Umbilical cord (tissue), 2 donors: ENCODE data around the gene APBA2. TPM values are rescaled to one million over a fixed set of nuclear protein-coding genes. Genes with fewer than 3 reads are reported as not detected.
A peak's percentile ranks its signal among the peaks of the same experiment; 100 is the strongest.

Experiments
- DNase-seq: peaks from one replicate; pipeline ENCODE4 v3.0.0-alpha.2; 2015; ENCODE audit warnings: low spot score
- total RNA-seq: library from RNA; depleted of rRNA; stranded (reverse); fragments of >200 nt; gene quantifications from one replicate; pipeline ENCODE4 v1.2.3, GENCODE V29; 2014; ENCODE audit warnings: low replicate concordance; ENCODE audit not compliant: insufficient read depth

APBA2 gene
- total RNA-seq, 1 donor from 2014 or later: 5.8 TPM

DNA sequence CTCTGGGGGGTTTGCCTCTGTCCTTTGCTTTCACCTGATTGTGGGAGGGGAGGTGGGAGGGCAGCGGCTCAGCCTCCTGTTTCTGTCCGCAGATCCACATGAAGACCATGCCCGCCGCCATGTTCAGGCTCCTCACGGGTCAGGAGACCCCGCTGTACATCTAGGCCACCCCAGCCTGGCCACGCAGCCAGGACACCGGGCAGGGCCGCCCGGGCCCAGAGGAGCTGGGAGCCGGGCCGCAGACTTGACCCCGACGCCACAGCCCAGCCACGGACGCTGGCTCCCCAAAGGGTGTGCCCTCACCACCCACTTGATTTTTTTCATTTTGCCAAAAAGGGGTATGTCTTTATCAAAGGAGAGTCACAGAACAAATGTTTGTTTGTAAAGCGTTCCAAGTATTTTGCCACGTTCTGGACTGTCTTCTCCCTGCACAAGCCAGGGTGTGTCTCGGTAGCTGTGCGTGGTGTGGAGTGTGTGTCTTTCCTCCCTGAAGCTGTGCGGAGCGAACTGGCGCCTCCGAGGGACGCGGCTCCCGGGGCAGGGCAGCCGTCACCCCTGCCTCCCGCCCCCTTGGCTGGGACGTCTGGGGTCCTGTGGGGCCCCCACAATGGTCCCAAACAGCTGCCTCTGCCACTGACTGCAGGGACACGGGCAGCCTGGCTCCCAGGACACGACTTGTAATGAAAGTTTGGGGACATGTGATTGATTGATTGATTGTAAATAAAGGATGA is 231.4 kb downstream of the APBA2 start:
- no peak for DNase-seq

DNA sequence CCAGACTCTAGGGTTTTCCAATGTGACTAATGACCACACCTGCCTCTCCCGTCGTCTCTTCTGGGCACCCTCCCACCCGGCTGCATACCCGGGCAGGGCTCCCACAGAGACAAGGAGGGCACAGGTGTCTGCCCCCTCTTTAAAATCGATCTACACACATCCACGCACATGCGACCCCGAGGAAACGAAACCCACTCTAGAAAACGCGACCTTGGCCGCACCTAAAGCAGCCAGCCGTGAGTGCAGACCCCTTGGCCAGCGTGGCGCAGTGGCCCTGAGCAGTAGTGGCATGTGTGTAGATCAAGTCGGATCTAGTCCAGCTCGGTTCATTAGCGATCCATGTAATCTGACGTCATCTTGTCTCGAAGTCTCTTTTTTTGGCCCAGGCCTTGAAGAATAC is 232.0 kb downstream of the APBA2 start:
- no peak for DNase-seq

DNA sequence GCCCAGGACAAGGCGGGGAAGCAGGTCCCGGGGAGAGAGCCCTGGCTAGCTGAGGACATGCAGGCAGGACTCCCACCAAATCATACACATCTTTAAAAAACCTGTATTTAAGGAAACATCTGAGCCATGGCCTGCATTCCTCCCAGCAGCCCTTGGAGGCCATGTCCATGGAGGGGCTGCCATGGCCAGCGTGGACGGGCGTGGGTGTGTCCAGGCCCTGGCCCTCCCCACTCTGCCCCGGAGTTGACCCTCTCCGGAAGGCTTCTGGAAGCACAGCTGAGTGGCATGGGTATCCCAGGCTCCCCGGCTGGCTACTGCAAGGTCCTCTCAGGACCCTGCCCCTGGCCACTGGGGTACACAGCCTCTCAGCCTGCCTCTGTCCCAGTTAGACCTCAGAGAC is 234.1 kb downstream of the APBA2 start:
- DNase-seq: no peak

DNA sequence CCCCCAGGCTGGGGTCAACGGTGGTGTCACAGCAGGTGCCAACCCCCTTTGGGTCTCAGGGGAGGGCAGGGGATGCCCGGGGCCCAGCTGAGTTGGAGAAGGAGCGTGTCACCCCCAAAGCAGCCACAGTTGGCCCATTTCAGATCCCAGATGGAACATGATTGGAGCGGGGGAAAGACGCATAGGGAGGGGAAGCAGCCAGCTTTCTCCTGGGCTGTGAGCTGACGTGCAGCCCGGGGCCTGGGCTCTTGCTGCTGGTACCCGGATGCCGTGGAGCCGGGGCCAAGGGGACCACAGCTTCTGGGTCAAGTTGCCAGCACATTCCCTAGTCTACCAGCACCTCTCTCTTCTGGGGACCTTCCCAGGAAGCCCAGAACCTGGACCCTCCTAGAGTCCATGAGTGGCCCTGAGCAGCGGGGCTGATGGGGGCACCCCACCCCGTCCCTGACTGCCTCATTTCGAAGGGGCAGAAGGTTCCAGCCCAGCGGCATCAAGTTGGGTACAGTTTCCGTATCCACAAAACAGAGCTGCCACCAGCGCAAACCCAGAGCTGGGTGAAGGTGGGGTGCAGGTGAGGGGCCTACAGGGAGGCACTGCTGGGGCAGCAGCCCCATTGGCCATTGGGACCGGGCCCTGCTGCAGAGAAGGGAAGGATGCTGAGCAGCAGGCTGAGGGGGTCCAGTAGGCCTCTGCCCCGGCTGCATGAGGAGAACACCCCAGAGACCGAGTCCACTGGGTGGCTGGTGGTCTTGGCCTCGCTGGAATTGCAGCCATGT is 235.0 kb downstream of the APBA2 start:
- DNase-seq: no peak

DNA sequence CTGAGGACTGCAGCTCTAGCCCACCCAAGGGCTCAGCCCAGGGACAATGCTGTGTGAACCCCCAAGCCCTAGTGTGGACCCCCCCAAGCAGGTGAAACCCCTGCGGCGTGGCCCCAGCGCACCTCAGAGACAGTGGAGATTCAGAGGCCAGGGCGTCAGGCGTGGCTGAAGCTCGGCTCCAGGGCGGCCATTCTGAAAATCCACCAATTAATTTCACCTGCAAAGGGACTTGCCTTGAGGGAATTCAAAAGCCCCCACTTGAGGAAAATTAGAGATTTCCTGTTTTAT is 235.5 kb downstream of the APBA2 start:
- no peak for DNase-seq

DNA sequence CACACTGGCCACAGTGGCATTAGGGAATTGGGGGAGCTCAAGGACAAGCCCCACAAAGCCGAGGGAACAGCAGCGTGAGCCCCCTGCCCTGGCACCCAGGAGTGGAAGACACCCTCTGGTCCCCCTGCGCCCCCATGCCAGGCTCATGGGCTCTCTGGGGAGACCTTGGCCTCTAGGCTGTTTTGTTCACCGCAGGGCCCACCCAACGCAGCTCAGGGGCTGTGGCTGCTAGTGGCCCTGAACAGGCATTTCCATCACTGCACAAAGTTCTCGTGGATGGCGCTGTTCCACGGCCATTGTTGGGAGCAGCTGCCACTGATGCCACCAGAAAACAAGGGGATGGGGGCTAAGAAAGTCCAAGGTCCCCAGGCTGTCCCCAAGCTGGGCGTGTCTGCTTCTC is 236.1 kb downstream of the APBA2 start:
- no peak for DNase-seq

DNA sequence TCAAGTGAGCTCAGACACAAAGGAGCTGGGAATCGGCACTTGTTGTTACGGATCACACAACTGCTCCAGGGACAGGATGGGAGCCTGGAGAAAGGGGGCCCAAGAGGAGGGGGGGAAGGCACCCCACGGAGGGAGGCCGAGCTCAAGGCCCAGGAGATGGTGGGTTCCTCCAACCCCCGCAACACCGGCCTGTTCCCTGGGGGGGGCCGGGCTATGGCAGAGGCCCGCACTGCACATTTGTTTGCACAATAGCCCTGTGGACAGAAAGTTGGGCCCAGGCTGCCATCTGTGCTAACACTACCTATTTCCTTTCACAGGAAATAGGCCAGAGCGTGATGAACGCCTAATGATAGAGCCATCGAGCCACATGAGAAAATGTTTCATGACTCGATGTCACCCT is 236.7 kb downstream of the APBA2 start:
- no peak for DNase-seq

DNA sequence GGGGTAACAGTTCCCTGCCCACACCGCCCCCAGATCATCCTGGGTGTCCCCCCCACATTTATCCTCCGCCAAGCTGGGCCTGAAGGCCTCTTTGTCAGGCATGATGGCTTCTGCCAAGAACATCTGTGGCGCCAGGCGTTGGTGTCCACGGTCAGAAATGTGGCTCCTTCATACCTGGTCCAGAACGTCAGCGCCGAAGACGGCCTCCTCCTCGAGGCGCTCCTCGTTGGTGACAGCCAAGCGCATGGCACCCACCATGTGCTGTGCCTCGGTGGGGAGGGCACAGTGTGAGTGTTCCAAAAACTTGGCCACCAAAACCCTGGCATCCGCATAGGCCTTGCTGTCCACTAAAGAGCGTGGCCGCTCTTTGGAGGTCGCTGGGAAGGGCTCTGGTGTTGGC is 237.4 kb downstream of the APBA2 start:
- no peak for DNase-seq

DNA sequence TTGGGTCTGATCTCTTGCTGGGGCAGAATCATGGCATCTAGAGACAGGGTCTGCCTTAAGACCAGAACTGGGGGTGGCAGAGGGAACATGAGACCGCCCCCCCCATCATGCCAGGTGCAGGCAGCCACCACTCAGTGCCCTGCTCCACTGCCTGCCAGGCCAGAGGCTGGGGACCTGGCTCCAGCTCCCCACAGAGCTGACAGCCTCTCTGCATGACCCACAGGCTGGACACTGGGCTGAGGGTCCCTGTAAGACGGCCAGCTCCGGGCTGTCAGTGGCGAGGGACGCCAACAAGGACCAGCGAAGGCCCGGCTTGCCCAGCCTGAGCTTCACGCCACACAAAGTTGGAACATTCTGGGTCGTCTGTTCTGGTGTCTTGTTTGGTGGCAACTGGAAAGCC is 238.2 kb downstream of the APBA2 start:
- DNase-seq: no peak

DNA sequence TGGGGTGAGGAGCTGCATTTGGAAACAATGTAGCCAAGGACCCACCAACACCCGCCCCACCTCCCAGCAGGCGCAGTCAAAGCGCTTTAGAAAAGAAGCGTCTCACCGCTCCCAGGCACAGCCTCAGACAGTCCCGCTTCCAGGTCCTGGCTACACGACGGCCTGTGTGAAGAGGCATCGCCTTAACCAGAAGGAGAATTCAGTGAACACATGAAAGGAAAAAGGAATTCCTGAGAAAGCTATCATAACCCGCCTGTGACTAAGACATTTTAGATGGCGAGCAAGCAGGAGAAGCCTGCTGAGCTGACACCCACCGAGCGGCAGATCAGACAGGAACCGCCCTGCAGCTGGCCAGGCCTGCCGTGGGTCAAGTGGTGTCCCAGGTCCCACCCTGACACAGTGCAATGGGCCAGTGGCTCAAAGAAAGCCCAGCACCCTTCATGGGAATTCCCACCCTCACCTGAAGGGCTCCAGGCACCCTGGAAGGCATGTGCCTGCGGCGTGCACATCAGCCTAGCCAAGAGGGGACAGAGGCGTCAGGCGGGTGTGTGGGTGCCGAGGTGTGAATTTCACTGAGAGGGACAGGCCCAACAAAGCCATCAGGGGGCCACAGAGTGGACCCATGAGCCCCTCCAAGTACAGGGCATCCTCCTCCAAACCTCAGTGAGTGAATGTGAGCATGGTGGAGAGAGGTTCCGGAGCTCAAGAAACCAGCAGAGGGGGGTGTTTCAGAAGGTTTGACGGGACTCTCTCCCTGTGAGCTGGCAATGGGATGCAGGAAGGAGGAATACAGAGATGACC is 239.0 kb downstream of the APBA2 start:
- peak; percentile 23 for DNase-seq

DNA sequence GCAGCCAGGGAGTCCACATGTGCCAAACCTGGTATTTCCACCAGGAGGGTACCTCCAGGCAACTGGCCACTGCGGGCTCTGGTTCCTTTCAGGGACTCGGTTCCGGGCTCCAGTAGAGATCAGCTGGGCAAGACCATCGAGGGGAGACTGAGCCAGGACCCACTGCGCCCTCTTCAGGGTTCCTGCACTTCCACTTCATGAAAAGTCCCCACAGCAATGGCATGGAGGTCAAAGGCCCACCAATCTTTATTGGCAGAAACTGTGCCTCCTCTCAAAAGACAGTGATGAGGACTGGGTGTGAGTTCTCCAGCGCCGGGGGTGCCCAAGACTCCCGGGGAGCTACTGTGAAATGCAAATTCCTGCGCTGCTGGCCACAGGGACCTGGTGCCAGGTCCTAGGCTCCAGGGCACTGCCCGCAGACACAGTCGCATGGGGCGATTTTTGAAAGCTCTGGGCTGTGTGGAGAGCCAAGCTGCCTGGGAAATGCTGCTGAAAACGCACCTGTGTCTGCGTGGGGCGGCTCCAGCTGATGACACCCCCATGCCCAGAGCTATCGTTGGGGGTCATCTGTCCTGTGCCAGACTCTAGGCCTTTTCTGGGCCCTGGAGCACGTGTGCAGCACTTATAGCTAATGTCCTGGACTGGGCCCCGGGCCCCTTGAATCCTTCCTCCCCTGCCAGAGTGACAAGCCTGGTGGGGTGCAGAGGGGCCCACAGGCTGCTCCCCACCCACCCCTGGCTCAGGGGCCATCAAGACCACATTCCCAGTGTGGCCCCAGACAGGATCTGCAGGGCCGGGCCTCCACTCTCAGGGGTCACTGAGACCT is 239.8 kb downstream of the APBA2 start:
- DNase-seq: no peak

DNA sequence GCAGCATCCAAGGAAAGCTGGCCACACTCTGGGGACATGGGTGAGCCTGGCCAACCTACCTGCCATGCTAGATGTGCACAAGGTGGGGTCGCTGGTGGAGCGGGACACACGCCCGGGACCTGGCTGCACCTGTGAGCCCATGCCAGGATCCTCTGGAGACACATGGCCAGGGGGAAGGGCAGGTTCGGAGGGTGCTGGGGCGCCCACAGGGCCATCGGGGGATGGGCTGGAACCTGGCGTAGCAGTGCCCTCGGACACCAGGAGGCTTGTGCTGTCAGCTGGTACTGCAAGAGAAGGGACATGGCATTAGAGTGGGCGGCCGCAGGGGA is 240.4 kb downstream of the APBA2 start:
- DNase-seq: no peak

DNA sequence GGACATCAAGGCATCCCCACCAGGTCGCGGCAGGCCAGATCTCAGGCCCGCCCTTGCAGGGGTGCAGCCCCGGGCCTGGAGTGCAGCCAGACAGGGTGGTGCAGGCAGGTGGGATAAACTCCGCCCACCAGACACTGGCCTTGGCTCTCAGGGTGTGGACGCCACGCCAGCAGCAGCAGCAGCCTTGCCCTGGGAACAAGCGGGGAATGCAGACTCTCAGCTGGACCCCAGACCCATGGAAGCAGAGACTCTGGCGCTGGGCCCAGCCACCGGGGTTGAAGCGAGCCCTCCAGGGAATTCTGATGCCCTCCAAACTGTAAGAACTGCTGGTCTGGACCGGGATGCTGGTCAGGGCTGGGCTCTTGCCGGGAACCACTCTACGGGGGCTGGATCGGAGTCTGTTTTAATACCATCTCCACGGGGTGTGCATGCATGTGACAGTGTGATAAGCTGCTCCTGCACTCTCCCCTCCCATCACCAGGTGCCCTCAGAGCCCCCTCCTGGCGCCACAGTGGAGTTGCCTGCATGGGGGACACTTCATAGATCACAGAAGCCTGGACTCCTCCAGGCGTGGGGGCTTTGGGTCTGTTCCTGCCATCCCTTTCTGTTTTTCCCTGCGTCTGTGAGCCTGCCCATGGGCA is 241.2 kb downstream of the APBA2 start:
- DNase-seq: no peak

DNA sequence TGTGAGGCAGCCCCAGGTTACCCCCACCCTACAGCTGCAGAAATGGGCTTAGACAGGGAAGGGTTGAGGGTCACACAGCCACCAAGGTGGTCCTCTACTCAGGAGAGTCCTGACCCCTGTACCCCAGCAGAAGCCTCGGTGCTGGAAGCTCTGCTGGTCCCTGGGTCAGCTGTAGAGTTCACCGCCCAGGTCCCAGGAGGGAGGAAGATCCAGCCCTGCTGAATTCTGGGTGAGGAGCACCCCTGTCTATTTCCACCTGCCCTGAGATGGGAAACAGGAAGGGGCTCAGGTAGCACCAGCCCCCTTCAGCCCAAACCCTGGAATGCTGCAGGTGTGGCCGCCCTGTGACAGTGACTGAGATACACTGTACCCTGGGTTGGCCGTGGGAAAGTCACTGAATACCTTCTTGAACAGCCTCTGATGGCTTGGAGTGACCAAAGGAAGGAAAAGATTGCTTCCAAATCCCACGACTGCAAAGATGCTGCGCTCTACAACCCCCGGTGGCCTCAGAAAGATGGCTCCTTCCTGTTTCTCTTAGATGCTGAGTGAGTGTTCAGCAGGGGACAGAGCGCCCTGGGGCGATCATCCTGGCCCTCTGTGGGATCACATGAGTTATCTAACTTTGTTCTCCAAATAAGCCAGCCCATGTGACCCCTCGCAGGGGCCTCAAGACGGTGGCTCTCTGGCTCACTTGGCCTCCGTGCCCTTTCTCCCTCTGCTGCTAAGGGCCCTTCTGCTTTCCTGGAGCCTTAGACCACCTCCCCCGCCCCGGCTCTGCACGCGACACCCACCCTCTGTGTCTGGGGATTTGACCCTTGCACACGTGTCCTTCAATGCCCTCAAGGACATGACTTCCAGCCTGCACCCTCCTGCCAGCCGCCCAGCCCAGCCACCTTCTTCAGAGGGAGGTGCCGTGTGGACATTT is 242.0 kb downstream of the APBA2 start:
- no peak for DNase-seq

DNA sequence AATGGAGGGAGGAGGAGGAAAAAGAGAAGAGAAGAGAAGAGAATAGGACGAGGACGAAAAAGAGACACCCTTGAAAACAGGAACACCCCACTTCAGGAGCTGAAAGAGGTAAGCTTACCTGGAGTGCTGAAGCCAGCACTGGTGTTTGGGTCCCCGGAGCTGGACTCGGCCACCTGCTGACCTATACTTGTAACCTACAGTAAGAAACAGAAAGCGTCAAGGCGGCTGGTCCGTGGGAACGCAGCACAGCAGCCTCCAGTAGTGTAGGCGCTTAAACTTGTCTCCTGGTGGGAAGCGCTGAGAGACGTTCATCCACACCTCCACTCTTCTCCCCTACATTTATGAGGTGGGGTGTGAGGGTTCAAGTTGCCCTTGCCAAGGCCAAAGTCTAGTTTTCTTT is 242.9 kb downstream of the APBA2 start:
- DNase-seq: no peak

DNA sequence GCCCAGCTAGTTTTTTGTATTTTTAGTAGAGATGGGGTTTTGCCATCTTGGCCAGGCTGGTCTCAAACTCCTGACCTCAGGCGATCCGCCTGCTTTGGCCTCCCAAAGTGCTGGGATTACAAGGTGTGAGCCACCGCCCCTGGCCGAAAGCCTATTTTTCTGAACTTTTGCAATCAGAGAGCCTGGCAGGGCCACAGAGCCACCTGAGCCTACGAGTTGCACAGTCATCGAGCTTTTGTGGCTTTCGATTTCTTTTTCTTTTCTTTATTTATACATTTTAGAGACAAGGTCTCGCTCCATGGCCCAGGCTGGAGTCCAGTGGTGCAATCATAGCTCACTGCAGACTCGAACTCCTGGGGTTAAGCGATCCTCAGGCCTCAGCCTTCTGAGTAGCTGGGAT is 243.4 kb downstream of the APBA2 start:
- DNase-seq: no peak

DNA sequence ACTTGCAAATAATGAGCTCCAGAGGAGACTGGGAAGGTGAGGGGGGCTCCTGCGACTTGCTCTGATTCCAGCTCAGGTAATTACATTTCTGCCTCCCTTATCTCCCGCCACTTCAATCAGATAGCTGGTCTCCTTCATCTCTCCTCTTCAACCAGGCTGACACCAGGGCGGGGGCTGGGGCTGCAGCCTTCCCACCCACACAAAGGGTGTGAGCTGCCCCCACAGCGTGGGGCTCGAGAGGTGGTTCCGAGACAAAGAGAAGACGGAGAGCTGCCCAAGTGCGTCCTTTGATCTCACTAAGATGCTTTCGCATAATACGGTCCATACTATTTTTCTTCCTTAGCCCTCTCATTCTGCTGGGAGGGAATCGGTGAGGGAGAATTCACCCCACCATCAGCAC is 244.2 kb downstream of the APBA2 start:
- DNase-seq: no peak

DNA sequence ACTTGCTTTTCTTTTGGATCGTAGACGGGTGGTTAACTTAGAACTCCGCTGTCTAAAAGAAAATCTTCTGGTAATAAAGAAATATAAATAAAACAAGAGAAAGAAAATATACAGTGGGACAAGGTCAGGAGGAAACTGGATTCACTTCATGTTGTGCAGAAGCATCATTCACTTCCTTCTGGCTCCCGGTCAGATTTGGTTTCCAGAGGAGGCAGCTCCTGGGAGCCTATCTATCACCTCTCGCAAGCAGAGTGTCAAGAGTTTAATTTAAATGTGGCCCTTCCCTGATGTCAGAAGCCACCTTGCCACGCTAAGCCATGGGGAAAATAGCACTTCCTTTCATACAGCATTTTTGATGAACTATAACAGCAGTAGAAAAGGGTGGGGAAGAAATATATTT is 244.7 kb downstream of the APBA2 start:
- DNase-seq: no peak

DNA sequence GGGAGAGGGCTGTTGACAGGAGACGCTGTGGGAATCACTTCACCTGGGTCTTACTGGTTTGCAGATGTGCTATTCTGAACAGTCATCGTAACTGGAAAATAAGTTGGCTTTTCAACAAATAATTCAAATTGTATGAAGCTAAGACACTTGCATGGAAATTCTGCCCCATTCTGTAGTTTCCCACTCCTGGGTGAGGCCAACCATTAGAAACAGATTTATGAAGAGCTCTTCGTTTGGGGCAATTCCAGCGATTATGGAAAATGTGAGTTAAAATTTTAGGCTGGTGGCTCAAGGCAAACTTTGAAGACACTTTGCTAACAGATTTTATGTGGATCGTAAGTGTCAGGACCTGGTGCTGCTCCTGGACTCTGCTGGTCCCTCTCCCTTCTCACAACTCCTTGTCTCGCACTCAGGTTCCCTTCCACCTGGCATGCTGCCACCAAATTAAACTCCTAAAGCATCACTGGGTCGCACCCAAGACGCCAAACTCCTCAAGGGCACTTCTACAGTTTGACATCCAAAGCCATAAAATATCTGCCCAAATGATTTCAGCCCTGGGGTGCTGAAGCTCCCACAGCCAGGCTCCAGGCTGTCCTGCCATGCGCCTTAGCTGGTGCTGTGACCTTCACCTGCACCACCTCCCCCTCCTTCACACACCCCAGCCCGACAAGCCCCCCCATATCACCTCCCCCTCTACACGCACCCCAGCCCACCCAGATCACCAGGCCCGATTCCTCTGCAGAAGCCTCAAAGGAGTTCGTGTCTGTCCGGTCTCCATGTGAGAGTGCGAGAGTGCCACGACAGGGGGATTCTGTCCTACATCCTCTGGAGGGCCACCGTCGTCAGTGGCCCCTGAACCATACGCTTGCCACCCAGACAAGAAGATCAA is 245.4 kb downstream of the APBA2 start:
- peak; percentile 5 for DNase-seq
